AML-193 (cell line): ENCODE measurements around the gene ASPN.

Experiments
- DNase-seq, 2 experiments: peaks; one replicate each; lab custom pipeline; 2025; lab: John Stamatoyannopoulos, UW

Gene ASPN

DNA sequence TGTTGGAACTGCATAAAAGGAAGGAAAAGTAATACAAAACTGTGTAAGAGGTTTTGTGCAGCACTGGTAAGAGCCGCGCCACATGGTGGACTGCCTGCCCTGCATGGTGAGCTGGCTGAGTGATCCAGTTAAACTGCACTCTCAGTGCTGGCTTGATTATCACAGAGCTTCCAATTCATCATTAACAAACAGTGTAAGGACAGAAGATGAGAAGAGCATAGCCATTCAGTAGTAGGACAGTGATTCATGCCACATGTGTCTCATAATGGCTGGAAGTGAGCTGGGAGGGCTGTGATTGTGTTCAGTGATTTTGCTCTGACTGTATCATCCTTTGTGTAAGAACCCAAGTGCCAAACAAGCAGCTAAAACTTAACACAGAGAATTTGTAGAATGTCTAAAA lies 14.1 kb downstream of the ASPN start:
- no peak for DNase-seq

DNA sequence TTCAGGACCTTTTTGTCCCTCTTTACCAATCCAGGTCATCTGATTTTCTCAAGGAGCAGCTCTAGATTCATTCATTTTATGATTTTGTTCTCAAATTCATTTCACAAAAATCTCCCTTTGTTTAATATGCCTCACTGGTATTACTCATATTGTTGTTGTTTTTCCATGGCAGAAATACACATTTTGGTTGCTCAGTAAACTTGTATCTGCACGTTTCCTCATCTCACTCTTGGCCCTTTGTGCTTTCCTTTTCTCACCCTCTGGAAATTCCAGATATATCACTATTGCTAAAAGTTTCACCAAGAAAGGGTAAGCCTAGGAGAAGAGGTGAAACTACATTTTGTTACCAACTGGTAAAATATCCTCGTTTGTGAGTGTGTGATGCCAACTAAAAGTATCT lies 14.8 kb downstream of the ASPN start:
- DNase-seq, result no peak

DNA sequence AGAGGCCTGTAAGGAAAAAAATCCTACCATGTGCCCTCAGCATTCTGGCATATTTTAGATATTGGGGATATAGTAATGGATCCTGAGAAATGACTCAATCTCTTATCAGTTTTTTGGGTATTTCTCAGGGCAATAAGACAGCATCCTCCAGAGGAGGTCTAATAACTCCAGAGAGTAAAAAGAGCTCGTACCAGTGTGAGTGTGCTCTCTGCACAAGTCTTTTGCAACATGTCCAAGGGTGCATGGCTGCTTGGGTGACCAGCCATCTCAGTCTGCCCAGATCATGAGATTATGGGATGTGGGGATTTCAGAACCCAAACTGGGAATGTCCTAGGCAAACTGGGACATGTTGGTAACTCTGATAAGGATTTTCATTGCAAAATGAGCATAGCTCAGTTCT lies 15.3 kb downstream of the ASPN start:
- no peak for DNase-seq

DNA sequence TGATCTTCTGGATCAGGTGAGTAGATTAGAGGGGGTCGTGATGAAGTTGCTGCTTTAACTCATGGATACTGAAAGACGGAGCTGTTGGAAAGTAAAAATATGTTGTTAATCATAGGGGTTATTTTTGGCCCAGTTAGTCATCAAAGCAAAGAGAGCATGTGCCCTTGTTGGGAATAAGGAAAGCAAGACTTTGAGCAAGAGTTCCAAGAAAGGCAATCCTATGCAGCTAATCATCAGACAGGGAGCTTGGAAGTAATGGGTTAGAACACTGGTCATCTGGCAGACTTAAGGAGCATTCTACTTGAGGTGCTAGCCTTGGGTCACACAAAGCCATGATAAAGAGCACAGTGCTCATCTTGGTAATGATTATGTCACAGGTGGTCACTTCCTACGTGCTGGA lies 18.3 kb downstream of the ASPN start:
- DNase-seq, result no peak

DNA sequence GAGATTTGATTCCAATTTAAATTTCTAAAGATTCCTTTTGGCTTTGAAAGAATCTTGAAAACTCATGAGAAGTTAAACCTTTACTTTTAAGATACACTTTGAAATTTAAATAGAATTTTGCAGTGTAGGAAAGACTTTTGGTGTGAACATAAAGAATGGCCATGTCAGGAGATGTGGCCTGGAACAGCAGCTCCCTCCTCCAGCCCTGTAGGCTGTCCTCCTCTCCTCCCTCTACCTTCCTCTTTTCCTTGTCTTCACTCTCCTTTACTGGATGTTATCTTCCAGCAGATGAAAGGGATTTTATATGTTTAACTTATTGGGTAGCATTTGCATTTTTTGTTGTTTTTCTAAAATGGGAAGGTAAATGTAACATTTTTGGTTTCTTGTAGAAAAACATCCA lies 18.9 kb downstream of the ASPN start:
- DNase-seq, result no peak

DNA sequence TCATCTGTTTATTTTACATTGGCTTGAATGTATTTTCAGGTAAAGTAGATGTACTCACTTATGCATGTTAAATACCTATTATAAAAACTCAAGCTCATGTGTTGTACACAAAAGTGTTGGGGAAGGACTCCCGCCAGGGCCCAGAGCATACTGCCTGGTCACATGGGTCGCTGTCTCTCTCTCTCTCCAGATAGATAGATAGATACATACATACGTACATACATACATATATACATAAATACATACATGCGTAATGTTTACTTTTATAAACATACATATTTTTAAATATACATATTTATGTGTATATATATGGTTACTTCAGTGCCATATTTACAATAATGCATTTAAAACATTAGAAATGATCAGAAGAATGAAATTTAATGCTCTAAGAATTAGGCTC lies 24.7 kb downstream of the ASPN start:
- DNase-seq, result no peak

DNA sequence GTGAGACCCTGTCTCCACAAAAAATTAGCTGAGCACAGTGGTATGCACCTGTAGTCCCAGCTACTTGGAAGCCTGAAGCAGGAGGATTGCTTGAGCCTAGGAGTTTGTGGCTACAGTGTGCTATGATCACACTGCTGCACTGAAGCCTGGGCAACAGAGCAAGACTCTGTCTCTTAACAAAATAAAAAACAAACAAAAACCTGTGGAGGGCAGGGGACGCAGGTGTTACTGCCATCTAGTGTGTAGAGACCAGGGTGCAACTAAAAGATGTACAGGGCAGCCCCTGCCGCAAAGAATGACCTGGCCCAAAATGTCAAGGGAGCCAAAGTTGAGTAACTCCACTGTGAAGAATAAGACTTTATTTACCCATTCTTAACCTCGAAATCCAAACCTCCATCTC lies 27.1 kb downstream of the ASPN start:
- DNase-seq, result no peak

DNA sequence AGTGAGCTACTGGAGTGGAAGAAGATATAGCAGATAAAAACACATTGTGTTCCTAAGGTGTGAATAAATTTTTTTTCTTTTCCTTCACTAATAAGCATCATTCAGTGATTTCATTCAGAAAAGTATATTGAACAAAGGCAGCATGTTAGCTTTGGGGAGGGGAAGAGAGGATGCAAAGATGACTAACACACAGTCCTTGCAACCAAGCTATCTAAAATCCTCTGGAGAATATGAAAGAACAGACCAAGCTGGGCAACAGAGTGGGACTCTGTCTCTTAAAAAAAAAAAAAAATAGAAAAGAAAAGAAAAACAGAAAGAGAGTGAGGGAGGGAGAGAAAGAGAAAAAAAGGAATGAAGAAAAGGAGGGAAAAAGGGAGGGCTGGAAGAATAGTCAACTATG lies 35.8 kb downstream of the ASPN start:
- no peak for DNase-seq

DNA sequence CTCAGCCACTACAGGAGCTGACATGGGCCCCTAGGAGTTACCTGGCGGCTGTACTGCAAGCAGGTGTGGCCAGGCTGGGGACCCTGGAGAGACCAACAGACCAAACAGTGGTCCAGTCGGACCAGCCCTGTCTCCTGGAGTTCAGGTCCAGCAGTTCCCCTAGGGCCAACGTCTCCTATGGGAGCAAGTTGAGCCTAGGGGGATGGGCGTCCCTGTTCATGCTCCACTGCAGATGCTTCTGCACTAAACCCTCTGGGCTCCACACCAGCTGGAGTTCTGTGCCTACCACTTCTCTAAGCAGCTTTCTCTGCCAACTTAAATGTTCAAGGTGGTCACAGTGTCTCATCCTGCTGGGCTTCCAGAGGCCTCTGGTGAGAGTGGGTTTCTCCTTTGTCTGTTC lies 37.5 kb downstream of the ASPN start:
- DNase-seq, result no peak

DNA sequence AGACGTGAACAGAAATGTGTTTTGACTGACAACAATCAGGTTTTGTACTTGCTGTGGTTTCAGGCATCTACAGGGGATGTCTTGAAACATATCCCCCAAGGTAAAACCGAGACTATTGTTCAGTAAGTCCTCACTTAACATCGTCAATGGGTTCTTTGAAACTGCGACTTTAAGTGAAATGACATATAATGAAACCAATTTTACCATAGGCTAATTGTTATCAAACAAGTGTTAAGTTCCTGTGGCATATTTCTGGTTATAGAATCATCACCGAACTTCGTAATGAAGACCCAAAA lies 41.6 kb downstream of the ASPN start:
- no peak for DNase-seq

DNA sequence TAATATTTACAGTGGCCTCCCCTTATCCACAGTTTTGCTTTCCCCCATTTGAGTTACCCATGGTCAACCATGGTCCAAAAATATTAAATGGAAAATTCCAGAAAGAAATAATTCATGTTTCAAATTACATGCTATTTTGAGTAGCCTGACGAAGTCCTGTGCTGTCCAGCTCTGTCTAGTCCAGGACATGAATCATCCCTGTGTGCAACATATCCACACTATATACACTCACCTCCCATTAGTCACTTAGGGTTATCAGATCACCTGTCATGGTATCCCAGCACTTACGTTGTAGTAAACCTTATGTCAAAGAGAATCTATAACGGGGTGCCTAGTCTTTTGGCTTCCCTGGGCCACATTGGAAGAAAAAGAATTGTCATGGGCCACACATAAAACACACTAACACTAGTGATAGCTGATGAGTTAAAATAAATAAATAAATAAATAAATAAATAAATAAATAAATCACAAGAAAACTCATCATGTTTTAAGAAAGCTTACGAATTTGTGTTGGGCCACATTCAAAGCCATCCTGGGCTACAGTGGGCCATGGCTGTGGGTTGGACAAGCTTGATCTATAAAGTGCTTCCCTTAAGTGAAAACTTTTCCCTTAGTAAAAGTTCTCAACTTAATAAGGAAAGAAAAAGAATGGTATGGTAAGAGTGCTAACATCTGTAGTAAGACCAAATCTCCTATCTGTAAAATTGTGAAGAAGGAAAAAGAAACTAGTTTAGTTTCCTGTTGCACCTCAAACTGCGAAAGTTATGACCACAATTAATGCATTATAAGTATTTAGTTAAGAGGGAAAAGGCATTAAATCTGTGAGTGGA lies 42.2 kb downstream of the ASPN start:
- no peak for DNase-seq

DNA sequence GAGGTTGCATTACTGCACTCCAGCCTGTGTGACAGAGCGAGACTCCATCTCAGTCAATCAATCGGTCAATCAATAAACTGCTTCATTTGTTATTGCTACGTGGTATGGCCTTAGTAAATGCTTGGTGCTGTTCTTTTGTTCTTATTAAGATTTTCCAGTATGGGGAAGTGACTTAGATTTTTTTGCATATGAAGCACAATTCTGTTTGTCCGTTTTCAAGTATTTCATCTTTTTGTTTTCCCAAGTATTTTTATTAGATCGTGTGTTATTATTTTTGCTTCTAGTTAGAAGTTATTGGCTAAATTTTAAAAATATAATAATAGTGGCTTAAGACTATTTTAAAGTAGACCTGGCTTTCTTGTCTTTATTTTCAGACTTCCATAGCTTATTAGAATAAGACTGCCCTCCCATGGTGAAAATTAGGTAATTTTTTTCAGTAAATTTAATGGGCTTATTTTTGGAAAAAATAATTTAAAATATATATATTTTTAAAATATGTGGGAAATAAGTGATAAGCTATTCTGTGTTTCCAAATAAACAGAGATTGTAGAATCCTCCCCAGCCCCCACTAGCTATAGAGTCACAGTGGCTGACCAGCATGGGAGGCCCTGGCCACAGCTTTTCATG lies 43.3 kb downstream of the ASPN start:
- DNase-seq, result peak; percentile 27 to 34

DNA sequence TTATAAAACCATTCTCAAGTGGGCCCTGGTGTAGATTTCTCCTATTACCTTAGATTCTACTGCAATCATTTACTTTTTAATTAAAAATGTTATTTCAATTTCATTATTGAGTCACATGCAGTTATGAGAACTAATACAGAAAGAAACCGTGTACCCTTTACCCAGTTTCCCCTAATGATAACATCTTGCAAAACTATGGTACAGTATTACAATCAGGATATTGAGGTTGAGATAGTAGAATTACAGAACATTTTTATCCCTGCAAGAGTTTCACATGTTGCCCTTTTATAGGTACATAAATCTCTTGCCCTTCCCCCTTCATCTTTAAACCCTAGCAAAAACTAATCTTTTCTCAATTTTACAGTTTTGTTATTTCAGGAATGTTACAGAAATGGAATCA lies 47.0 kb downstream of the ASPN start:
- DNase-seq, result no peak

DNA sequence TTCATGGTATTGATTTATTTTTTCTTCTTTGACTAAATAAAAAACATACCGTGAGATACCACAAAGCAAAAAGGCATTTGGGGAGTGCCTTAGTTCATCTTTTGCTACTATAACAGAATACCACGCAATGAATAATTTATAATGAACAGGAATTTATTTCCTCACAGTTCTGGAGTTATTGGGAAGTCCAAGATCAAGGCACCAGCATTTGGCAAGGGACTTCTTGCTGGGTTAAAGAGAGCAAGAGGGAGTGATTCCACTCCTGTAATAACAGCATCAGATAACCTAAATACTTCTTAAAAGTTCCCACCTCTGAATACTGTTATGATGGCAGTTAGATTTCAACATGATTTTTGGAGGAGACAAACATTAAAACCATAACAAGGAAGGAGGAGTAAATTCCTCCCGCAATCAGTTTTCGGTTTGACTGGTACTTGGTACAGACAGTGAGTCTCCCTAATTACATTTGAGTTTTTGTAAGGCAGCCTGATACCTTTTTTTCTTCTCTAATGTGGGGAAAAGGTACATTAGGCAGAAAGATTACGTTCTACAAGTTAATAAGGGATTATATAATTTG lies 49.2 kb downstream of the ASPN start:
- no peak for DNase-seq

DNA sequence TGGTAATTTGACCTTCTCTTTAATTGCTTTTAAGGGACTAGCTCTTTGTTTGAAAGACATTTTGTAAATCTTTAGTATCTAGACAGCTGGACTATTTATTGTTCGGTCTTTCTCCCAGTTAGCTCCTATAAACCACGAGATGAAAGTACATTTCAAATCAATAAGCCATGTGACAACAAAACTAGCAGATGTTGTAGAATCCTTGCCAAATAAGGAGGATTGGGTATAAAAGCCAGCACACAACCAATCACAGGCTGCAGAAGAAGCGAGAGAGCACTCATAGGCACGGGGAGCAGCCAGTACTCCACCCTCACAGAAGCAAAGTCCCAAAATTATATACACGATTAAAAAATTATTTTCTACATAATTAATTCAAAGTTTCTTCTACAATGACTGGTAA lies 50.0 kb downstream of the ASPN start:
- no peak for DNase-seq

DNA sequence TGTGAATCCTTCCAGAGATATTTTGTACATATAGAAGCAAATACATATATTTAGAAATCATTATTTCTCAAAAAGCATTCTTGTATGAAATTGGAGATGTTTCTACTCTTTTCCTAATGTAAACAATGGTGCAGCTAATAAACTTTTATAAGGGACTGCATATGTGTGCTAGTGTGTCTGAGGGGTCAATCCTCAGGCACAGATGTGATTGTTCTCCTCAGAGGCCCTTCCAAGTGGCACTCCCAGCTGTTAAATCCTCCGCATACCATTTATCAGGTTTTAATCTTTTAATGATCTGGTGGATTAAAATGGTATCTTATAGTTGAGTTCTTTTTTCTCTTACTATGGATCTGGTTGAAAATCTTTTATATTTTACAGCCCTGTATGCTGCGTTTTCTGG lies 52.5 kb downstream of the ASPN start:
- no peak for DNase-seq

DNA sequence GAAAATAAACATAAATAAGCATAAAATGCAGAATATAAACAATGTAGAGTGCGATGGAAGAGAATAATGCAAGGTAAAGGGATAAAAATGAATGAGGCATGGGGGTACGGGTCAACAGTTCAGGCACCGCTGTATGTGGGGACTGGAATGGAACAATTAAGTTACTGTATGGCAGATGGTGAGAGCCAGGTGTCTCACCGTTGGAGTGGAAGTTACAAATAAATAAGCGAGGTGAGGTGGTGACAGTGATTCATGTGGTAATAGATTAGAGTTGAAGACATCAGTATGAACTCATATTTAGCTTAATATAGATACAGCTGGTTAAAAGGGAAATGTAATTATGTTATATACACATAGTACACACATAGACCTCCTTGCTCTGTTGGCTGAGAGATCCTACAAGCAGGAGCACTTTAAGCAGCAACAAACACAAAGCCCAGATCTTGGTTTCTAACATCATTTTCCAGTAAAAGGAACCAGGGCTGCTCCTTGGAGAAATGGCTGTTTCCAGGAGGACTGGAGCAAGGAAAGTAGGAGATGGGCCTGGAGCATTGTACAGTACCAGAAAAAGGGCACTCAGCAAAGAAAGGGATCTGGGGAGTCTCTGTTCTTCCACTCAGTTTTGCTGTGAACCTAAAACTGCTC lies 55.7 kb downstream of the ASPN start:
- DNase-seq, result no peak

DNA sequence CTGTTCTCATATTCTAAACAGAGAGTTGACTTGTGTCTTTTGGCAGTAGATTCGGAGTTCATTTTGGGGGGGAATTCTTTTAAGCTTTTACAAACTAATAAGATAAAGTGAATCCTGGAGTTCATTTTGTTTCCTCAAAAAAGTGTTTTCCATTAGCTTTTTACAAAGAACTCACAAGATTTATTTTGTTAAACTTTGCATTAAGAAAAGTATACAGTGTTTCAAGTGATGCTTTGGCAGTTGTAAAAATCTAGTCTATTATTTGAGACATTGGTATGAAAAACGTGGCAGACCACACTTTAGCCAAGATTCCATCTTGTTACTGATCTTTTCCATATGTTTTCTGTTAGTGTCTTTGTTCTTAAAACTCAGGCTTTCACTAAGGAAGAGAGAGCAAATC lies 56.8 kb downstream of the ASPN start:
- DNase-seq, result no peak

DNA sequence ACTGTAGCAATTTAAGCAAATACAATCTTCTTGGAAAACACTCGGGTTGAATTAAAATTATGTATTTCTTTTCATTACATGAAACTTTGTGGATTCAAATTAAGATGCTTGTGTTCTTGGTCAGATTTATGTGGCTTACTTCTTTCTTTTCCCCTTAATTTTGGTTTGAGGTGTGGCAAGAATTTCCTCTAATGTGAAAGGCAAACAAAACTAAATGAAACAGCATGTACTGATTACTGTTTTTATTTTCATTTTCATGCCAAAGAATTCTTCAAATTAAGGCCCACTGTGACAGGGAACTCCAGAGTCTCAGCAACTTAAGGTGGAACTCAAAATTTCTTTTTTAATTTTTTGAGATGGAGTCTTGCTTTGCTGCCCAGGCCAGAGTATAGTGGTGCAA lies 58.0 kb downstream of the ASPN start, which contains the start of gene OMD:
TSS of gene OMD (minus strand) at position 132 of the 400 bp plus-strand sequence. CDS start 6,913 bp downstream, outside the sequence.
- no peak for DNase-seq

DNA sequence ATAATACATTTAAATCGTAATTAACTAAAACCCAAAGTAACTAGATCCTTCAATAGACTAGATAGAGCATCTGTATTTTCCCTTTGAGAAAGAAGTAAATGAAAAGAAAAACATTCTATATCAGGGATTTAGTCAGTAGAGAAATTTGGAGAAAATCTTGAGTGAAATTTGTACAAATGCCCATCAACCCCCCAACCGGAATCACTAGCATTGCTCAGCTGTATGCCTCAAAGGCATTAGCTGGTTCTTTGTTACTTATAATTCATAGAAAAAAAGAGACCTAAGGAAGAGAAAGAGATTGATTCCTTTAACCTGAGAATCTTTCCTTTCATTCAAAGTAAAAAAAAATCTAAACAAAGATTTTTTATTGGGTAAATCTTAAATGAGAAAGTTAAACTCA lies 58.7 kb downstream of the ASPN start:
- no peak for DNase-seq

DNA sequence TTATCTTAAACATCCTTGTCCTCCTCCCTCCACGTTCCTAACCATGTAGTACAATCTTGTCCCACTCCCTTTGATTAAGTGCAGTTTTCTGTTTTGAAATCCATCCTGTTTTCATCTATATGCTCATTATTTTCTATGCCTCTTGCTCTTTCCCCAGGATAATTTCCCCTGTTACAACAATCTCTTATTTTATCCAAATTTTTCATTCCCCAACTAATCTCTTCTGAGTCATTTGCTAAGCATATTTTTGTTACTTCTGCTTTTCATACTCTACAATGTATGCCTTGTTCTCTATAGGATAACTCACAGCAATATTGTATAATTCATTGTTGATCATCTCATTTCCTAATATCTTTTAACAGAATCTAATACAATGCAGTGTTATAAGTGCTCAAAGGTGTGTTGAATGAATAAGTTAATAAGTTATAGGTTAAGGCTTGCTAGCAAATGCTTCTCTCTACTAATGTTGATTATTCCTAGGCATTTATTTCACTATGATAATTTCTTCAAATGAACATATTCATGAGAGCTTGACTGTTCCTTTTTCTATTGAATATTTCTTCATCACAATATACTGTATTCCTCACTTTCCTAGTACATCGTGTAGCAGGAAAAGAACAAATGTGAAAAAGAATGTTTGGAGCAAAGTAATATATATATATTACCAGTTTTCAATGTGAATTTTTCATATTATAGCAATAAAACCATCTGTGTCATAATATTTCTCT lies 59.5 kb downstream of the ASPN start:
- DNase-seq, result peak in 1 of 2 experiments; percentile 14

DNA sequence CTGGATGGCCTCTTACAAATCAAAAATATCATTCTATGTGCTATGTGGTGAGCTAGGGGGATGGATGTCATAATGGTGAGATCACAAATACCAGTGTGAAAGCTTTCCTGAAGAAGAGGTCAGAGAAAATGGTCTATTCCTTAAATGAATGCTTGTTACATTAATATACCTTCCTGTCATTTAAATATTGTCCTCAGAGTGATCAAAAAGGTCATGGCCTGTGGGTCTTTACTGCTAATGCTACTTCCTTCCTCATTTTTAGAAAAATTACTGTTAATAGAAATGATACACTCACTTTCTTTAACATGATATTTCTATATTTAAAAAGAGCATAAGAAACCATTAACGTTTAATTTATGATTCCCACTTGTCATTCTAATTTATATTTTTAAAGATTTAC lies 67.7 kb downstream of the ASPN start:
- DNase-seq, result peak; percentile 39 to 52
